Hepatocyte (in vitro differentiated cells): ENCODE data around the gene SPINT3.

Experiments used
- EZH2 ChIP-seq: fragments of 200-600 bp; sonication (generic); IDR thresholded peaks from 2 replicates; pipeline ENCODE4 v1.6.1; 2016; ENCODE audit warnings: antibody characterized with exemption, mild to moderate bottlenecking, borderline replicate concordance
- EZH2phosphoT487 ChIP-seq: fragments of 200-600 bp; sonication (generic); IDR thresholded peaks from one replicate; pipeline ENCODE4 v1.6.1; 2018; ENCODE audit warnings: antibody characterized with exemption, mild to moderate bottlenecking, low read depth, moderate library complexity; ENCODE audit not compliant: unreplicated experiment, severe bottlenecking
- TF ChIP-seq, protein P1 (sequence below): fragments of 200-600 bp; sonication (generic); IDR thresholded peaks from 2 replicates; pipeline ENCODE4 v1.5.1; 2016; ENCODE audit warnings: antibody characterized with exemption, mild to moderate bottlenecking; ENCODE audit not compliant: poor library complexity

DNA sequence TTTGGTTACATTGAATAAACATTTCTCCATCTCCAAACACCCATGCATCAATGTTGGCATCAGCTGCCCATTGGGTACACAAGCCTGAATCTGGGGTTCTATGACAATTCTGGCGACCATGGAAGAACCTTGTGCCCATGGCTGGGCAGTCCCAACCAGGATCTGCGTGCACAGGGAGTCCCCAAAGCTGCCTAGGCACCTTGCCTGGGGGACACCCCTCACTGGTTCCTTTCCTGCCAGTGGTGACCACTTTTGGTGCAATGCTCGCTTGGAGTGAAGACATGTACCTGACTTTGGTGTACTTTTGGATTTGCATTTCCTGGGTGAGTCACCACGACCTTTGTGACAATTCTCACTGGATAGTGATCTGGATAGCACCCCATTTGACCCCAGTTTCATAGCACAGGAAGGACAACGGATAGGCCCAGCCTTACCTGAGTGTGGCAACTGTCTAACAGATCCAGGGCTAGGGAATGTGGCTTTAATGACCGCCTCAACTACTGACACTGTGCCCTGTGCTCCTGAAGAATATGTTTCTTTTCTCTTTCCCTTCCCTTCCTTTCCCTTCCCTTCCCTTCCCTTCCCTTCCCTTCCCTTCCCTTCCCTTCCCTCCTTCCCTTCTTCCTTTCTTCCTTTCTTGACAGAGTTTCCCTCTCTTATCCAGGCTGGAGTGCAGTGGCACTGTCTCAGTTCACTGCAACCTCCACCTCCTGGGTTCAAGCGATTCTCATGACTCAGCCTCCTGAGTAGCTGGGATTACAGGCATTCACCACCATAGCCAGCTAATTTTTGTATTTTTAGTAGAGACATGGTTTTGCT is 7.1 kb downstream of the SPINT3 start:
- TF ChIP-seq, protein P1, sequence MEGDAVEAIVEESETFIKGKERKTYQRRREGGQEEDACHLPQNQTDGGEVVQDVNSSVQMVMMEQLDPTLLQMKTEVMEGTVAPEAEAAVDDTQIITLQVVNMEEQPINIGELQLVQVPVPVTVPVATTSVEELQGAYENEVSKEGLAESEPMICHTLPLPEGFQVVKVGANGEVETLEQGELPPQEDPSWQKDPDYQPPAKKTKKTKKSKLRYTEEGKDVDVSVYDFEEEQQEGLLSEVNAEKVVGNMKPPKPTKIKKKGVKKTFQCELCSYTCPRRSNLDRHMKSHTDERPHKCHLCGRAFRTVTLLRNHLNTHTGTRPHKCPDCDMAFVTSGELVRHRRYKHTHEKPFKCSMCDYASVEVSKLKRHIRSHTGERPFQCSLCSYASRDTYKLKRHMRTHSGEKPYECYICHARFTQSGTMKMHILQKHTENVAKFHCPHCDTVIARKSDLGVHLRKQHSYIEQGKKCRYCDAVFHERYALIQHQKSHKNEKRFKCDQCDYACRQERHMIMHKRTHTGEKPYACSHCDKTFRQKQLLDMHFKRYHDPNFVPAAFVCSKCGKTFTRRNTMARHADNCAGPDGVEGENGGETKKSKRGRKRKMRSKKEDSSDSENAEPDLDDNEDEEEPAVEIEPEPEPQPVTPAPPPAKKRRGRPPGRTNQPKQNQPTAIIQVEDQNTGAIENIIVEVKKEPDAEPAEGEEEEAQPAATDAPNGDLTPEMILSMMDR = no peak
- TF ChIP-seq EZH2 = no peak
- no peak for TF ChIP-seq EZH2phosphoT487
